K562 (cell line): Measurements from ENCODE around the gene CST5. TPM values are rescaled to one million over a fixed set of nuclear protein-coding genes. Genes with fewer than 3 reads are reported as not detected.

ENCODE experiments used
- ATAC-seq: fragments of 200-7000 bp; cut with Tn5 transposase; 3 replicates; pipeline ENCODE4 v1.9.1; 2020; ENCODE audit warnings: moderate library complexity
- BruUV-seq: library from RNA; stranded (reverse); fragments of 400-500 nt; replicated peaks from 2 replicates; lab custom pipeline; 2021; lab: Mats Ljungman, UMichigan
- CTCF ChIA-PET: fragments of 300-600 bp; formaldehyde crosslinking; extraction: SDS; loops from one replicate; lab custom pipeline; 2021; ENCODE audit warnings: low intra/inter-chr PET ratio; lab: Yijun Ruan, JAX
- POLR2A ChIA-PET: fragments of 300-600, 350-650 bp; sonication (Branson Sonifier 250); formaldehyde crosslinking; extraction: SDS; loops from one replicate; lab custom pipeline; 2021; ENCODE audit warnings: antibody characterized with exemption, inconsistent platforms; lab: Yijun Ruan, JAX
- DNase-seq, 4 experiments: peaks; one replicate each; pipeline versions ENCODE4 v3.0.0 to v3.0.0-alpha.2; 2011 to 2018; ENCODE audit warnings: low spot score in 3 of 4, mixed read lengths in 3 of 4; ENCODE audit errors: extremely low read depth in 1 of 4
- FAIRE-seq: peaks from 2 replicates; lab custom pipeline; 2011; peaks lifted over from hg19 to GRCh38; lab: Jason Lieb, UNC
- H2AFZ ChIP-seq: 2 replicates; pipeline ENCODE4 v1.6.0; 2011; ENCODE audit warnings: low read depth, low read length, control low read depth, inconsistent platforms
- H3K27ac ChIP-seq: fragments of 200-600 bp; 3 replicates; pipeline ENCODE4 v1.8.0; 2011; ENCODE audit warnings: low read depth, mild to moderate bottlenecking, control low read depth, inconsistent platforms, low read length, moderate library complexity, mixed read lengths; ENCODE audit errors: extremely low read depth
- H3K27me3 ChIP-seq, 2 experiments: fragments of 300-600 bp in 1 of 2; 2 replicates in 1 of 2; 3 replicates in 1 of 2; pipeline versions ENCODE4 v1.6.0 to v1.8.0; 2011; ENCODE audit warnings: inconsistent platforms in 2 of 2, low read length in 2 of 2, mild to moderate bottlenecking in 1 of 2, mixed read lengths in 1 of 2, moderate library complexity in 1 of 2; ENCODE audit not compliant: control insufficient read depth in 2 of 2, insufficient read depth in 2 of 2
- H3K36me3 ChIP-seq: fragments of 300-600 bp; 3 replicates; pipeline ENCODE4 v1.8.0; 2011; ENCODE audit warnings: mild to moderate bottlenecking, low read length, inconsistent platforms; ENCODE audit not compliant: control insufficient read depth, insufficient read depth
- H3K4me1 ChIP-seq, 2 experiments: fragments of 200-600 bp in 1 of 2; replicated peaks in 1 of 2; 2 replicates in 1 of 2; 3 replicates in 1 of 2; pipeline versions ENCODE4 v1.5.1 to v1.8.0; 2011; ENCODE audit warnings: inconsistent platforms in 2 of 2, low read length in 2 of 2, mild to moderate bottlenecking in 1 of 2, mixed read lengths in 1 of 2, moderate library complexity in 1 of 2; ENCODE audit not compliant: control insufficient read depth in 2 of 2, insufficient read depth in 2 of 2
- H3K4me2 ChIP-seq: 2 replicates; pipeline ENCODE4 v1.6.1; 2011; ENCODE audit warnings: low read length, control low read depth, inconsistent platforms, mixed read lengths; ENCODE audit not compliant: insufficient read depth
- H3K4me3 ChIP-seq: fragments of 200-600 bp; sonication (generic), shearing (Covaris generic); 2 replicates; pipeline ENCODE4 v1.5.1; 2016; ENCODE audit warnings: control low read depth, inconsistent platforms
- H3K79me2 ChIP-seq: fragments of 200-600 bp; 3 replicates; pipeline ENCODE4 v1.8.0; 2011; ENCODE audit warnings: low read length, inconsistent platforms; ENCODE audit not compliant: control insufficient read depth, insufficient read depth
- H3K9ac ChIP-seq, 2 experiments: 2 replicates each; pipeline versions ENCODE4 v1.6.0 to v1.6.1; 2011; ENCODE audit warnings: low read depth in 2 of 2, low read length in 2 of 2, control low read depth in 1 of 2, inconsistent platforms in 1 of 2, mild to moderate bottlenecking in 1 of 2, mixed read lengths in 1 of 2; ENCODE audit not compliant: insufficient read depth in 1 of 2
- H3K9me1 ChIP-seq: one replicate; pipeline ENCODE4 v1.6.0; 2011; ENCODE audit warnings: inconsistent platforms, mild to moderate bottlenecking, low read length, moderate library complexity; ENCODE audit not compliant: control insufficient read depth, insufficient read depth
- H3K9me3 ChIP-seq: replicated peaks from 2 replicates; pipeline ENCODE4 v1.5.1; 2011; ENCODE audit warnings: low read depth, low read length, inconsistent platforms; ENCODE audit not compliant: control insufficient read depth, insufficient read depth
- H4K20me1 ChIP-seq: replicated peaks from 2 replicates; pipeline ENCODE4 v1.6.1; 2011; ENCODE audit warnings: low read length, inconsistent platforms, mixed read lengths; ENCODE audit not compliant: control insufficient read depth, insufficient read depth
- BDP1 ChIP-seq: IDR thresholded peaks from 3 replicates; pipeline ENCODE4 v1.6.1; 2011; ENCODE audit not compliant: insufficient read length, insufficient read depth
- CAMTA2 ChIP-seq: fragments of 250-450 bp; sonication (Bioruptor Pico); conservative IDR thresholded peaks from 2 replicates; pipeline ENCODE4 v1.5.1; 2022
- CBFA2T2 ChIP-seq: fragments of 450-650 bp; conservative IDR thresholded peaks from 2 replicates; pipeline ENCODE4 v1.6.1; 2017; ENCODE audit warnings: mild to moderate bottlenecking
- GATAD2B ChIP-seq: fragments of 450-650 bp; IDR thresholded peaks from 2 replicates; pipeline ENCODE4 v1.6.1; 2017; ENCODE audit warnings: mild to moderate bottlenecking, borderline replicate concordance
- GTF2E2 ChIP-seq: fragments of 200-800 bp; sonication (Bioruptor generic); IDR thresholded peaks from 2 replicates; pipeline ENCODE4 v1.6.1; 2016; ENCODE audit warnings: missing genetic modification characterization, missing compliant biosample characterization
- OTX1 ChIP-seq: fragments of 450-650 bp; formaldehyde crosslinking; IDR thresholded peaks from 2 replicates; pipeline ENCODE4 v1.4.0; 2022; ENCODE audit warnings: mild to moderate bottlenecking
- PPARD ChIP-seq: fragments of 250-450 bp; sonication (Bioruptor Pico); IDR thresholded peaks from 2 replicates; pipeline ENCODE4 v1.8.0; 2022; ENCODE audit warnings: inconsistent platforms, mild to moderate bottlenecking, moderate library complexity
- TEAD1 ChIP-seq, 2 experiments: fragments of 450-650 bp in 1 of 2; sonication (generic) in 1 of 2; formaldehyde crosslinking; IDR thresholded peaks; 2 replicates each; pipeline versions ENCODE4 v1.4.0 to v1.8.0; 2020 to 2022; ENCODE audit warnings: mild to moderate bottlenecking in 2 of 2, missing genetic modification reagents in 1 of 2
- TEAD4 ChIP-seq, 2 experiments: sonication (generic) in 1 of 2; formaldehyde crosslinking in 1 of 2; IDR thresholded peaks; 2 replicates each; pipeline versions ENCODE4 v1.6.1 to v1.8.0; 2012 to 2022; ENCODE audit warnings: borderline replicate concordance in 1 of 2, inconsistent platforms in 1 of 2, low read length in 1 of 2, mild to moderate bottlenecking in 1 of 2, missing genetic modification reagents in 1 of 2
- THRB ChIP-seq: fragments of 450-650 bp; formaldehyde crosslinking; conservative IDR thresholded peaks from 2 replicates; pipeline ENCODE4 v1.4.0; 2022; ENCODE audit warnings: mild to moderate bottlenecking, missing genetic modification characterization
- USF2 ChIP-seq: sonication (generic); formaldehyde crosslinking; IDR thresholded peaks from 2 replicates; pipeline ENCODE4 v1.5.0; 2020; ENCODE audit warnings: missing genetic modification reagents
- ZNF124 ChIP-seq: sonication (generic); formaldehyde crosslinking; IDR thresholded peaks from 2 replicates; pipeline ENCODE4 v1.8.1; 2022; ENCODE audit warnings: missing genetic modification reagents
- ZNF512 ChIP-seq: IDR thresholded peaks from 2 replicates; pipeline ENCODE4 v1.6.1; 2016; ENCODE audit warnings: missing genetic modification characterization, missing compliant biosample characterization
- ZNF583 ChIP-seq: fragments of 250-450 bp; sonication (Bioruptor Pico); IDR thresholded peaks from 2 replicates; pipeline ENCODE4 v1.4.0; 2020
- WGBS: fragments of 100-300 bp; shearing (Covaris generic); methylation state at CpG from one replicate; pipeline ENCODE4 v1.1.6; 2016; ENCODE audit warnings: low coverage, mixed read lengths; ENCODE audit not compliant: insufficient coverage; ENCODE audit errors: missing lambda C conversion rate; 5-methylcytosine and 5-hydroxymethylcytosine counted together
- in situ Hi-C: fragments of 300-500 bp; cut with MboI; formaldehyde crosslinking; loops from 4 replicates; pipeline ENCODE4 v1.15.0; 2018; ENCODE audit warnings: inconsistent platforms, mixed read lengths
- intact Hi-C: fragments of 100-400 bp; cut with micrococcal nuclease; formaldehyde crosslinking; loops from 2 replicates; pipeline ENCODE4 v1.14.2; 2022
- polyA plus RNA-seq, 8 experiments: library from polyadenylated mRNA; depleted of rRNA in 4 of 8; stranded (reverse) in 5 of 8; unstranded in 3 of 8; fragments of >200 nt; fragmentation: Nextera tagmentation in 2 of 8; fragmentation: Illumina TruSeq in 1 of 8; extraction: Ambion mirVana in 2 of 8; extraction: Trizol in 1 of 8; gene quantifications; 2 replicates each; pipeline versions ENCODE4 v1.2.1 to v1.2.3, GENCODE V29; 2011 to 2014; ENCODE audit warnings: inconsistent platforms in 1 of 8, missing spikeins in 1 of 8
- total RNA-seq, 7 experiments: library from RNA; depleted of rRNA in 6 of 7; stranded (reverse); fragments of >200 nt in 6 of 7; fragmentation: Illumina TruSeq in 2 of 7; extraction: Trizol in 2 of 7; gene quantifications; 2 replicates each; pipeline versions ENCODE4 v1.2.1 to v1.2.3, GENCODE V29; 2011 to 2021; ENCODE audit warnings: low replicate concordance in 1 of 7

The CST5 gene
- total and polyA plus RNA-seq, 9 of the 15 experiments (the other 6 are each of a cell fraction or from before 2014, with no cell fraction given): not detected

DNA sequence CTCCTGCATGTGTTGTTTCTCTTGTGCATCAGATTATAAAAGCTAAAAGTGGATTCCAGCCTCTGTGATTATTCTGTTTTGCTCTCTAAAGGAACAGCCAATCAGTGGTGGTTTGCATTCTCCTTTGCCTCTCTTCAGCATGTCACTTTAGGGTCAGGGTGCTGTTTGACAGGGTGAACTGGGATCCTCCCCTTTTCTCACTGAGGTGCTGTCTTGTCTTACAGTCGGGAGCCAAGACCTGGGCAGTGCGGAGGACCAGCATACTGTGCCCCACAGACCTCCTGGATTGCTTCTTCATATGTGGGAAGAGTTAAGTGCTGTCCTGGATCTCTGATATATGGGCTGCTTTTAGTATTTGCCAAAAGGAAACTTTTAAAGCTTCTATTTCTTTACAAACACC lies 37.9 kb downstream of the CST5 start:
- intact Hi-C loops (no loop called here), in situ Hi-C loops (no loop called here)
- H3K9ac ChIP-seq: no peak overlapping the region
- H3K79me2 ChIP-seq: no peaks in the 10 kb centered on the region
- BruUV-seq: no TSS peak
- TF ChIP-seq PPARD (no peak), OTX1 (no peak), THRB (CRISPR knock-in tag) (no peak), BDP1 (no peak), TEAD4 (IDR thresholded peaks at IDR 0.05; ENCODE audit: low read length) (no peak), TEAD4 (CRISPR knock-in tag; IDR thresholded peaks at IDR 0.05; ENCODE audit: borderline replicate concordance) (no peak), ZNF124 (CRISPR knock-in tag) (no peak), GTF2E2 (tag) (no peak), CBFA2T2 (no peak), TEAD1 (CRISPR knock-in tag; IDR thresholded peaks at IDR 0.05) (no peak), ZNF583 (CRISPR knock-in tag) (no peak), CAMTA2 (CRISPR knock-in tag) (no peak), USF2 (CRISPR knock-in tag) (no peak), ZNF512 (tag) (no peak), GATAD2B (no peak)
- no peaks in the 10 kb centered on the region for H3K9me1 ChIP-seq
- no peaks in the 10 kb centered on the region for H4K20me1 ChIP-seq
- no peak overlapping the region for H3K27ac ChIP-seq
- ATAC-seq (no peak), DNase-seq (no peak), FAIRE-seq (no peak)
- no peaks in the 10 kb centered on the region for H3K4me1 ChIP-seq
- no peak overlapping the region for H3K4me3 ChIP-seq
- ChIA-PET POLR2A (no interaction called here), CTCF (no interaction called here)
- no peak overlapping the region for H2AFZ ChIP-seq
- H3K4me2 ChIP-seq: no peak overlapping the region
- no peaks in the 10 kb centered on the region for H3K36me3 ChIP-seq
- H3K27me3 ChIP-seq: no peaks in the 10 kb centered on the region
- no peaks in the 10 kb centered on the region for H3K9me3 ChIP-seq
- 5% methylated on average over 2 of the region's 2 CpGs for WGBS
